ENCODE results near the gene IQCF6. TPM values are rescaled to one million over a fixed set of nuclear protein-coding genes. Genes with fewer than 3 reads are reported as not detected.

IQCF6 gene
- polyA plus RNA-seq, 1 donor from 2014 or later, result not detected

DNA sequence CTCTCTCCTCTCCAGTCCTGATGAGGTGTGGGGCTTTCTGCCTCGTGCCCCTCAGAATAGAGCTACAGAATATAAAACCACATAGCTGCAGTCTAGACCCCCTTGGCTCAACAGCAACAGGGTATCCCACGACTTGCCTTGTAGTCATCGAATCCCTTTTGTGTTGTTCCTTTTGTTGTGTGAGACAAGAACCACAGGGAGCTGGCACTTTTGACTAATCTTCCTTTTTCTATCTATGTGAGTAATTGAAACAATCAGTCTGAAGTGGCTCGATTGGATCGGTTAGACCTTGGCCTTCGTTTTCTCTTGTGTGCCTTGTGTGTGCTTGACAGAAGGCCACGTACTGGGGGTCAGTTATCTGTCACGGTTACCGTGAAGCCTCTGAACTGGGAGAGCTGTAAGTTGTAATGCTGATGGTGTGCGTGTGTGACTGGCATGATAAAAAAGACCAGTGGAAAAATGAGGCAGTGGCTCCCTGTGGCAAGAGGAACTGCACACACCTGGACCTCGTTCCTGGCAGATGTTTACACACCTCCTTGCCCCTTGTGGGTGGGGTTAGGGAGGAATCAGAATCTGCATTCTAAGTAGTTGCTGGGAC, 23.2 kb upstream of the IQCF6 start:
- Histone ChIP-seq H3K9me2 (ENCODE audit: insufficient read depth, low read length) (no peaks in the 10 kb centered on the region), H3K36me3 (ENCODE audit: insufficient read depth, low read length) (no peaks in the 10 kb centered on the region), H3K9ac (ENCODE audit: low read length) (no peak overlapping the region), H3K27me3 (ENCODE audit: insufficient read depth, low read depth, low read length) (no peaks in the 10 kb centered on the region), H4K20me1 (ENCODE audit: insufficient read depth) (no peaks in the 10 kb centered on the region), H3F3A (ENCODE audit: insufficient read depth, low read length, poor library complexity, severe bottlenecking) (no peaks in the 10 kb centered on the region), H2AFZ (ENCODE audit: low read depth, low read length) (peak overlapping the region; percentile 24), H3K27ac (ENCODE audit: low read length) (no peak overlapping the region), H3K79me2 (replicated peaks; ENCODE audit: insufficient read depth, low read length) (no peaks in the 10 kb centered on the region), H3K4me3 (ENCODE audit: low read length) (no peak overlapping the region), H3K9me3 (ENCODE audit: low read length) (no peaks in the 10 kb centered on the region), H3K4me2 (ENCODE audit: low read length) (no peak overlapping the region)
- TF ChIP-seq RAD21 (conservative IDR thresholded peaks at IDR 0.05), result no peak
- no peak for TF ChIP-seq POLR2AphosphoS5 (IDR thresholded peaks at IDR 0.05)
- no peak for TF ChIP-seq EZH2 (IDR thresholded peaks at IDR 0.05; ENCODE audit: borderline replicate concordance, insufficient read depth, low read length, poor library complexity, severe bottlenecking)
- TF ChIP-seq, protein P1, sequence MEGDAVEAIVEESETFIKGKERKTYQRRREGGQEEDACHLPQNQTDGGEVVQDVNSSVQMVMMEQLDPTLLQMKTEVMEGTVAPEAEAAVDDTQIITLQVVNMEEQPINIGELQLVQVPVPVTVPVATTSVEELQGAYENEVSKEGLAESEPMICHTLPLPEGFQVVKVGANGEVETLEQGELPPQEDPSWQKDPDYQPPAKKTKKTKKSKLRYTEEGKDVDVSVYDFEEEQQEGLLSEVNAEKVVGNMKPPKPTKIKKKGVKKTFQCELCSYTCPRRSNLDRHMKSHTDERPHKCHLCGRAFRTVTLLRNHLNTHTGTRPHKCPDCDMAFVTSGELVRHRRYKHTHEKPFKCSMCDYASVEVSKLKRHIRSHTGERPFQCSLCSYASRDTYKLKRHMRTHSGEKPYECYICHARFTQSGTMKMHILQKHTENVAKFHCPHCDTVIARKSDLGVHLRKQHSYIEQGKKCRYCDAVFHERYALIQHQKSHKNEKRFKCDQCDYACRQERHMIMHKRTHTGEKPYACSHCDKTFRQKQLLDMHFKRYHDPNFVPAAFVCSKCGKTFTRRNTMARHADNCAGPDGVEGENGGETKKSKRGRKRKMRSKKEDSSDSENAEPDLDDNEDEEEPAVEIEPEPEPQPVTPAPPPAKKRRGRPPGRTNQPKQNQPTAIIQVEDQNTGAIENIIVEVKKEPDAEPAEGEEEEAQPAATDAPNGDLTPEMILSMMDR (IDR thresholded peaks at IDR 0.05; ENCODE audit: poor library complexity, severe bottlenecking), result no peak
- no peak for TF ChIP-seq SMC3 (conservative IDR thresholded peaks at IDR 0.05; ENCODE audit: poor library complexity)
- TF ChIP-seq MXI1 (conservative IDR thresholded peaks at IDR 0.05; ENCODE audit: poor library complexity, severe bottlenecking), result no peak

DNA sequence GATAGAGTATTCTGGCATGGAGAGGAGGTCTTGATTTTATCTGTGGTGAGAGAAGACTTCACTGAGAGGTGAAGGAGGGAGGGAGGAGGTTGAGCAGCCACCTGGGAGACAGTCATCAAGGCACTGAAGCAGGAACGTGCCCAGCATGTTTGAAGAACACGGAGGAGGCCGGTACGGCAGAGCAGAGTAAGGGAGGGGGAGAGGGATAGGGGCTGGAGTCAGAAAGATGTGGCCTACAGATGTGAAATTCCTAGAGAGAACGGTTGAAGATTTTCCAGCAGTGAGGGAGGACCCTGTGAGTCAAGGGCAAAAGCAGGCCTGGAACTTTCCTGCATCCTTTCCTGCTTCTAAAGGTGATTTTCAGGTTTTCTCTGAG, 21.7 kb upstream of the IQCF6 start:
- Histone ChIP-seq H3K36me3 (ENCODE audit: insufficient read depth, low read length) (no peaks in the 10 kb centered on the region), H3K27ac (ENCODE audit: low read length) (no peak overlapping the region), H3K4me2 (ENCODE audit: low read length) (no peak overlapping the region), H3K9ac (ENCODE audit: low read length) (no peak overlapping the region), H3F3A (ENCODE audit: insufficient read depth, low read length, poor library complexity, severe bottlenecking) (no peaks in the 10 kb centered on the region), H4K20me1 (ENCODE audit: insufficient read depth) (no peaks in the 10 kb centered on the region), H3K9me3 (ENCODE audit: low read length) (no peaks in the 10 kb centered on the region), H3K9me2 (ENCODE audit: insufficient read depth, low read length) (no peaks in the 10 kb centered on the region), H3K4me3 (ENCODE audit: low read length) (no peak overlapping the region), H2AFZ (ENCODE audit: low read depth, low read length) (no peak overlapping the region), H3K27me3 (ENCODE audit: insufficient read depth, low read depth, low read length) (no peaks in the 10 kb centered on the region), H3K79me2 (replicated peaks; ENCODE audit: insufficient read depth, low read length) (no peaks in the 10 kb centered on the region)
- TF ChIP-seq MXI1 (conservative IDR thresholded peaks at IDR 0.05; ENCODE audit: poor library complexity, severe bottlenecking) (no peak), EP300 (conservative IDR thresholded peaks at IDR 0.05; ENCODE audit: poor library complexity, severe bottlenecking) (no peak)

DNA sequence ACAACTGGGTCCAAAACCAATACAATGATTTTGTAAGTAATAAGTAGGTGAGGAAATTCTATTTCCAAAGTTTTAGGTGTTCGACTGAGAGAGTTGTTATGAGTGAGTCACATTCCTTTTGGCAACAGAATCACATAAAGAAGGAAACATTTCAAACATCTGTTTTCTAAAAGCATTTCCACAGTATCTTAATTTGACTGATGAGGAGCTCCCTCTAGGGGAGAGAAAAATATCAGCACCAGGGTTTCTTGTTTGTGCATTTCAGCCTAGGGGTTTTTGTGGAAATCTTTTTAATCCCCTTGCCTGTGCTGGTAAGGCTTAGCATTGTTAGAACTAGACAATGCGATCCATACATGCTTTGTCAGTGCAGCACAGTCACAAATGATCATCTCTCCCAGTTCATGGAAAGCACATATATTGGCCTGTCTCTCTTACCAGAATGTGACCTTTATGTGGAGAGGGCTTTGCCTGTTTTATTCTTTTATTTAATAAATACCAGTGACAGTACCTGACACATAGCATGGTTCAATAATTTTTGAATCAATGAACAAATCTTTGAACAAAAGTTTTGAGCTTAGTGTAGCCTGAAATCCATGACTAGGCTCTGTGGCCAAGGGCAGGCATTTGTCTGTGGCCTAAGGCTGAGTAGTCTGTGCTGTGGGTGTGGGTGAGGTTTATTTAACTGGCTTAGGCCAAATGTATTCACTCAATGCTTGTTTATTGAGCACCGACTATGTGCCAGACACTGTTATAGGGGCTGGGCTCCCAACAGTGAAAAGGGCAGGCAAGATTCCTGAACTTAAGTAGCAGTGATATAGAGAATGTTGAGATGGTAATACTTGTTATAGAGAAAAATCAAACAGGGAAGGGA, 21.1 kb upstream of the IQCF6 start:
- Histone ChIP-seq H3K27ac (ENCODE audit: low read length) (no peak overlapping the region), H4K20me1 (ENCODE audit: insufficient read depth) (no peaks in the 10 kb centered on the region), H3F3A (ENCODE audit: insufficient read depth, low read length, poor library complexity, severe bottlenecking) (no peaks in the 10 kb centered on the region), H3K4me2 (ENCODE audit: low read length) (no peak overlapping the region), H3K79me2 (replicated peaks; ENCODE audit: insufficient read depth, low read length) (no peaks in the 10 kb centered on the region), H2AFZ (ENCODE audit: low read depth, low read length) (no peak overlapping the region), H3K4me3 (ENCODE audit: low read length) (no peak overlapping the region), H3K9me3 (ENCODE audit: low read length) (no peaks in the 10 kb centered on the region), H3K9ac (ENCODE audit: low read length) (no peak overlapping the region), H3K9me2 (ENCODE audit: insufficient read depth, low read length) (no peaks in the 10 kb centered on the region), H3K36me3 (ENCODE audit: insufficient read depth, low read length) (no peaks in the 10 kb centered on the region), H3K27me3 (ENCODE audit: insufficient read depth, low read depth, low read length) (no peaks in the 10 kb centered on the region)
- TF ChIP-seq EZH2 (IDR thresholded peaks at IDR 0.05; ENCODE audit: borderline replicate concordance, insufficient read depth, low read length, poor library complexity, severe bottlenecking) (no peak), SMC3 (conservative IDR thresholded peaks at IDR 0.05; ENCODE audit: poor library complexity) (peak; percentile 69), TAF1 (IDR thresholded peaks at IDR 0.05; ENCODE audit: low read depth) (no peak), MXI1 (conservative IDR thresholded peaks at IDR 0.05; ENCODE audit: poor library complexity, severe bottlenecking) (no peak), RAD21 (conservative IDR thresholded peaks at IDR 0.05) (peak; percentile 76), POLR2AphosphoS5 (IDR thresholded peaks at IDR 0.05) (no peak), EP300 (conservative IDR thresholded peaks at IDR 0.05; ENCODE audit: poor library complexity, severe bottlenecking) (no peak)
- TF ChIP-seq, protein P2, sequence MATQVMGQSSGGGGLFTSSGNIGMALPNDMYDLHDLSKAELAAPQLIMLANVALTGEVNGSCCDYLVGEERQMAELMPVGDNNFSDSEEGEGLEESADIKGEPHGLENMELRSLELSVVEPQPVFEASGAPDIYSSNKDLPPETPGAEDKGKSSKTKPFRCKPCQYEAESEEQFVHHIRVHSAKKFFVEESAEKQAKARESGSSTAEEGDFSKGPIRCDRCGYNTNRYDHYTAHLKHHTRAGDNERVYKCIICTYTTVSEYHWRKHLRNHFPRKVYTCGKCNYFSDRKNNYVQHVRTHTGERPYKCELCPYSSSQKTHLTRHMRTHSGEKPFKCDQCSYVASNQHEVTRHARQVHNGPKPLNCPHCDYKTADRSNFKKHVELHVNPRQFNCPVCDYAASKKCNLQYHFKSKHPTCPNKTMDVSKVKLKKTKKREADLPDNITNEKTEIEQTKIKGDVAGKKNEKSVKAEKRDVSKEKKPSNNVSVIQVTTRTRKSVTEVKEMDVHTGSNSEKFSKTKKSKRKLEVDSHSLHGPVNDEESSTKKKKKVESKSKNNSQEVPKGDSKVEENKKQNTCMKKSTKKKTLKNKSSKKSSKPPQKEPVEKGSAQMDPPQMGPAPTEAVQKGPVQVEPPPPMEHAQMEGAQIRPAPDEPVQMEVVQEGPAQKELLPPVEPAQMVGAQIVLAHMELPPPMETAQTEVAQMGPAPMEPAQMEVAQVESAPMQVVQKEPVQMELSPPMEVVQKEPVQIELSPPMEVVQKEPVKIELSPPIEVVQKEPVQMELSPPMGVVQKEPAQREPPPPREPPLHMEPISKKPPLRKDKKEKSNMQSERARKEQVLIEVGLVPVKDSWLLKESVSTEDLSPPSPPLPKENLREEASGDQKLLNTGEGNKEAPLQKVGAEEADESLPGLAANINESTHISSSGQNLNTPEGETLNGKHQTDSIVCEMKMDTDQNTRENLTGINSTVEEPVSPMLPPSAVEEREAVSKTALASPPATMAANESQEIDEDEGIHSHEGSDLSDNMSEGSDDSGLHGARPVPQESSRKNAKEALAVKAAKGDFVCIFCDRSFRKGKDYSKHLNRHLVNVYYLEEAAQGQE (IDR thresholded peaks at IDR 0.05; ENCODE audit: borderline replicate concordance), result no peak
- TF ChIP-seq, protein P1 (IDR thresholded peaks at IDR 0.05; ENCODE audit: poor library complexity, severe bottlenecking), result peak; percentile 85
